ENCODE measurements around the gene PTMA. TPM values are rescaled to one million over a fixed set of nuclear protein-coding genes. Genes with fewer than 3 reads are reported as not detected.

PTMA gene
- polyA plus RNA-seq, 2 of the 4 experiments (the other 2 are of a cell fraction) = 1,191 to 2,360 TPM

DNA sequence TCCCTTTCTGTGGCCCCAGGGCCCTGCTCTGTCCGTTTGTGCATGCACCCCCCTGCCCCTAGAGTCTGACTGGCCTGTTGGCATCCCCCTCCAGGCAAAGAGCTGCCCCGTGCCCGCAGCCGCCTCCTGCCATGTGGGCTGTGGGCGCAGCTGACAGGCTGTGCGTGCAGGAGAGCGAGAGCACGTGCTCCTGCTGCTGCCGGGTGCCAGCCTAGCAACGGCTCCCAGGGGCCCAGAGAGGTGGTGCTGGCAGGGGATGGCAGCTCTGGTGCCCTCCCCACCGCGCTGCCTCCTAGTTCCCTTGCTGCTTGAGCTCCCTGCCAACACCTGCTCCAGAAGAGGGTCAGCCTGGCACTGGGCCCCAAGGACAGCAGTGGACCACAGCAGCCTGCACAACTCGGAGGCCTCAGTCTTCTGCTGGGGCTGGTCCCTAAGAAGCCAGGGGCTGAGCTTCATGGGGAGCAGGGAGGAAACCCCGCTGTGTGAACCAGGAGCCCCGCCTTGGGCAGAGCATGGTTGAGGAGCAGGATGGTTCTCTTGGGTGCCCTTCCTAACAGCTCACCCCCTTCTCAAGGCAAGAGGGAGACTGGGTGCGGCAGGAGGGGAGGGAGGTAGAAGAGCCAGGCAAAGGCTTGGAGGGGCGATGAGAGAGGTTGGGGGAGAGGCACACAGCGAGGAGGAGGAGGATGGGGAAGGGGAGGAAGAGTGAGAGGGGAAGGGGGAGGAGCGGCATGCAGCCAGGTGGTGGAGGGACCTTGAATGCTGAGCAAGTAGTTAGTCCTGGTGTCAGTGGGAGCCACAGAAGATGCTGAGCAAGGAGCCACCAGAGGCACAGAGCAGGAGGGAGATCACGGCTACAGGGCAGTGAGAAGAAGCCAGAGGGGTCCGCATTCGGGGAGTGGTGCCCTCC, 23.8 kb upstream of the PTMA start:
- no peak for TF ChIP-seq CBX2 (IDR thresholded peaks at IDR 0.05; ENCODE audit: borderline replicate concordance, low read depth)
- TF ChIP-seq RNF2 (IDR thresholded peaks at IDR 0.05; ENCODE audit: borderline replicate concordance, low read depth) = no peak
- no peak for TF ChIP-seq FOSL2 (IDR thresholded peaks at IDR 0.05)
- no peak for TF ChIP-seq FOSL2 (CRISPR knock-in tag; IDR thresholded peaks at IDR 0.05)
- no peak for TF ChIP-seq CEBPB (IDR thresholded peaks at IDR 0.05)
- TF ChIP-seq ZC3H11A (IDR thresholded peaks at IDR 0.05) = no peak
- TF ChIP-seq, protein P1, sequence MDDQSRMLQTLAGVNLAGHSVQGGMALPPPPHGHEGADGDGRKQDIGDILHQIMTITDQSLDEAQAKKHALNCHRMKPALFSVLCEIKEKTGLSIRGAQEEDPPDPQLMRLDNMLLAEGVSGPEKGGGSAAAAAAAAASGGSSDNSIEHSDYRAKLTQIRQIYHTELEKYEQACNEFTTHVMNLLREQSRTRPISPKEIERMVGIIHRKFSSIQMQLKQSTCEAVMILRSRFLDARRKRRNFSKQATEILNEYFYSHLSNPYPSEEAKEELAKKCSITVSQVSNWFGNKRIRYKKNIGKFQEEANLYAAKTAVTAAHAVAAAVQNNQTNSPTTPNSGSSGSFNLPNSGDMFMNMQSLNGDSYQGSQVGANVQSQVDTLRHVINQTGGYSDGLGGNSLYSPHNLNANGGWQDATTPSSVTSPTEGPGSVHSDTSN (IDR thresholded peaks at IDR 0.05) = no peak
- TF ChIP-seq, protein P2, sequence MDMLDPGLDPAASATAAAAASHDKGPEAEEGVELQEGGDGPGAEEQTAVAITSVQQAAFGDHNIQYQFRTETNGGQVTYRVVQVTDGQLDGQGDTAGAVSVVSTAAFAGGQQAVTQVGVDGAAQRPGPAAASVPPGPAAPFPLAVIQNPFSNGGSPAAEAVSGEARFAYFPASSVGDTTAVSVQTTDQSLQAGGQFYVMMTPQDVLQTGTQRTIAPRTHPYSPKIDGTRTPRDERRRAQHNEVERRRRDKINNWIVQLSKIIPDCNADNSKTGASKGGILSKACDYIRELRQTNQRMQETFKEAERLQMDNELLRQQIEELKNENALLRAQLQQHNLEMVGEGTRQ (IDR thresholded peaks at IDR 0.05) = no peak
- TF ChIP-seq POLR2AphosphoS2 (conservative IDR thresholded peaks at IDR 0.05; ENCODE audit: low read length) = no peak
- no peak for TF ChIP-seq KDM1A (IDR thresholded peaks at IDR 0.05; ENCODE audit: low read depth)
- TF ChIP-seq HOXB5 (CRISPR knock-in tag; IDR thresholded peaks at IDR 0.05) = no peak
- Histone ChIP-seq H3K27ac (no peak overlapping the region), H3K4me3 (no peak overlapping the region), H3K9me3 (no peaks in the 10 kb centered on the region), H3K4me2 (no peak overlapping the region), H3K4me1 (peaks cover 20% of the 10 kb centered on the region)
- whole genome bisulfite sequencing (ENCODE audit: missing lambda C conversion rate) = 75% methylated on average over 20 of the region's 22 CpGs
- FAIRE-seq (no peak), DNase-seq (ENCODE audit: low read depth in 1 of 2, low spot score in 1 of 2) (no peak), ATAC-seq (no peak)
- POLR2A ChIA-PET = interaction anchor here (0.6 to 2.0 kb wide), 4 partner anchors 11 to 80 kb away, joined by 3 to 10 read pairs (median 5); partner anchors contain the start of gene PTMA
- CTCF ChIA-PET = interaction anchor here (1.2 to 95.1 kb wide), 4 partner anchors 1 to 122 kb away, joined by 3 to 4158 read pairs (median 2081); partner anchors contain the start of gene PTMA

DNA sequence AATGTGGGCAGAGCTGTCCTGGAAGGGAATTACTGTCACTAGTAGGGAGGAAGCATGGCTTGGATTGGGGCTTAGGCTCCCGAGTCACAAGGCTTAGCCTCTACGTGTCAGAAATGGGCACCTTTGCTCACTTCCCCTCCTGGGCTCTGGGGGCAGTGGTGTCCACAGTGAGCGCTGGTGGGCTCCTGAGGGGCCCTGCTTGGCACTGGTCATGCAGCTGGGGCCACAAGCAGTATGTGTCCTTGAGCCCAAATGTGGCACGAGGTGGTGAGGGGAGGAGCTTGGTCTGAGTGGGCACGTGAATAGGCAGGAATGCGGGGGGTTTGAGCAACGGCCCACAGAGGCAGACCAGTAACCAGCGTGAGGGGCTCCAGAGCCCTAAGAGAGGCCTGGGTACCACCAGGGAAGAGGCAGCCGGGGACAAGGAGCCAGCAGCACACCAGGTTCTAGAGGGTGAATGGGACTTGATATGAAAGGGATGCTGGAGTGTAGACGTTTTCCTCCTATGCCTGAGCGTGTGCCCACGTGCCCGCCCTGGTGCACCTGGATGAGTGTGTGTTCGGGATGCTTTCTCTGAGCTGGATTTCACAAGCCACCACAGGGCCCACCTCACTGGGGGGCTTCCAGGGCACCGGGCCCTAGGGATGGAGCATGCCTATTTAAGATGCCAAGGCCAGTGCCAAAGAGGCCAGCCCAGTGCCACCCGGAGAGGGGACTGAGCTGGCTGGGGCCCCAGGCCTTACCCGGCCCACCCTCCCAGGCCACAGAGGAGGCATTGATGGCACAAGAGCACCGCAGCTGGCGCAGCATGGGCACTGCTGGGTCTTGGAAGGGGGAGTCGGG, 22.8 kb upstream of the PTMA start:
- TF ChIP-seq, protein P3, sequence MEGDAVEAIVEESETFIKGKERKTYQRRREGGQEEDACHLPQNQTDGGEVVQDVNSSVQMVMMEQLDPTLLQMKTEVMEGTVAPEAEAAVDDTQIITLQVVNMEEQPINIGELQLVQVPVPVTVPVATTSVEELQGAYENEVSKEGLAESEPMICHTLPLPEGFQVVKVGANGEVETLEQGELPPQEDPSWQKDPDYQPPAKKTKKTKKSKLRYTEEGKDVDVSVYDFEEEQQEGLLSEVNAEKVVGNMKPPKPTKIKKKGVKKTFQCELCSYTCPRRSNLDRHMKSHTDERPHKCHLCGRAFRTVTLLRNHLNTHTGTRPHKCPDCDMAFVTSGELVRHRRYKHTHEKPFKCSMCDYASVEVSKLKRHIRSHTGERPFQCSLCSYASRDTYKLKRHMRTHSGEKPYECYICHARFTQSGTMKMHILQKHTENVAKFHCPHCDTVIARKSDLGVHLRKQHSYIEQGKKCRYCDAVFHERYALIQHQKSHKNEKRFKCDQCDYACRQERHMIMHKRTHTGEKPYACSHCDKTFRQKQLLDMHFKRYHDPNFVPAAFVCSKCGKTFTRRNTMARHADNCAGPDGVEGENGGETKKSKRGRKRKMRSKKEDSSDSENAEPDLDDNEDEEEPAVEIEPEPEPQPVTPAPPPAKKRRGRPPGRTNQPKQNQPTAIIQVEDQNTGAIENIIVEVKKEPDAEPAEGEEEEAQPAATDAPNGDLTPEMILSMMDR (IDR thresholded peaks at IDR 0.05) = peak; percentile 5; the same call in 1 of the 3 replicates
- TF ChIP-seq, protein P2 (IDR thresholded peaks at IDR 0.05) = no peak
- TF ChIP-seq FOXS1 (CRISPR knock-in tag; IDR thresholded peaks at IDR 0.05) = no peak
- no peak for TF ChIP-seq BHLHE40 (IDR thresholded peaks at IDR 0.05; ENCODE audit: low read depth, low read length)
- DNase-seq (ENCODE audit: low read depth in 1 of 2, low spot score in 1 of 2) (no peak), FAIRE-seq (no peak), ATAC-seq (peak in 1 of 2 experiments; percentile 40; a peak in 3 of 6 replicates)
- Histone ChIP-seq H3K4me2 (no peak overlapping the region), H3K9me3 (no peaks in the 10 kb centered on the region), H3K27ac (no peak overlapping the region), H3K4me1 (peaks cover 15% of the 10 kb centered on the region), H3K4me3 (no peak overlapping the region)
- CTCF ChIA-PET = interaction anchor here (78.4 to 95.1 kb wide), 2 partner anchors 2 to 34 kb away, joined by 4158 read pairs; partner anchors contain the start of gene PTMA
- WGBS (ENCODE audit: missing lambda C conversion rate) = 76% methylated on average over 14 of the region's 20 CpGs
- POLR2A ChIA-PET = interaction anchor here (1.1 to 2.0 kb wide), 3 partner anchors 12 to 22 kb away, joined by 4 to 10 read pairs (median 6); partner anchors contain the start of gene PTMA
